GM10248 (cell line): ENCODE data around the gene GGT7.

Source experiments
- CTCF ChIA-PET: fragments of 300-600 bp; sonication (Branson Sonifier 250); formaldehyde crosslinking; extraction: SDS; loops from one replicate; lab custom pipeline; 2021; ENCODE audit warnings: antibody characterized with exemption; lab: Yijun Ruan, JAX
- POLR2A ChIA-PET: fragments of 350-650 bp; sonication (Branson Sonifier 250); formaldehyde crosslinking; extraction: SDS; loops from one replicate; lab custom pipeline; 2020; ENCODE audit warnings: antibody characterized with exemption; lab: Yijun Ruan, JAX
- DNase-seq: peaks from one replicate; pipeline ENCODE4 v3.0.0; 2012; ENCODE audit errors: extremely low spot score
- TF ChIP-seq, protein P1 (sequence below): IDR thresholded peaks from 2 replicates; pipeline ENCODE4 v1.5.1; 2012; ENCODE audit warnings: mild to moderate bottlenecking, low read depth; ENCODE audit errors: extremely low read depth, missing control alignments, control extremely low read depth

GGT7 gene

GRCh38 chr20:34875642-34876405 is 3.2 kb upstream of the GGT7 start:
- TF ChIP-seq, protein P1, sequence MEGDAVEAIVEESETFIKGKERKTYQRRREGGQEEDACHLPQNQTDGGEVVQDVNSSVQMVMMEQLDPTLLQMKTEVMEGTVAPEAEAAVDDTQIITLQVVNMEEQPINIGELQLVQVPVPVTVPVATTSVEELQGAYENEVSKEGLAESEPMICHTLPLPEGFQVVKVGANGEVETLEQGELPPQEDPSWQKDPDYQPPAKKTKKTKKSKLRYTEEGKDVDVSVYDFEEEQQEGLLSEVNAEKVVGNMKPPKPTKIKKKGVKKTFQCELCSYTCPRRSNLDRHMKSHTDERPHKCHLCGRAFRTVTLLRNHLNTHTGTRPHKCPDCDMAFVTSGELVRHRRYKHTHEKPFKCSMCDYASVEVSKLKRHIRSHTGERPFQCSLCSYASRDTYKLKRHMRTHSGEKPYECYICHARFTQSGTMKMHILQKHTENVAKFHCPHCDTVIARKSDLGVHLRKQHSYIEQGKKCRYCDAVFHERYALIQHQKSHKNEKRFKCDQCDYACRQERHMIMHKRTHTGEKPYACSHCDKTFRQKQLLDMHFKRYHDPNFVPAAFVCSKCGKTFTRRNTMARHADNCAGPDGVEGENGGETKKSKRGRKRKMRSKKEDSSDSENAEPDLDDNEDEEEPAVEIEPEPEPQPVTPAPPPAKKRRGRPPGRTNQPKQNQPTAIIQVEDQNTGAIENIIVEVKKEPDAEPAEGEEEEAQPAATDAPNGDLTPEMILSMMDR = no peak
- DNase-seq = no peak
- POLR2A ChIA-PET = interaction anchor here (0.7 kb wide), 1 partner anchor 217 kb away, joined by 5 read pairs; the partner anchor contains the start of gene TRPC4AP
- CTCF ChIA-PET = interaction anchor here (0.9 to 5.2 kb wide), 17 partner anchors 8 to 395 kb away, joined by 3 to 55 read pairs (median 7); partner anchors contain the start of genes GSS, MYH7B and TRPC4AP

DNA sequence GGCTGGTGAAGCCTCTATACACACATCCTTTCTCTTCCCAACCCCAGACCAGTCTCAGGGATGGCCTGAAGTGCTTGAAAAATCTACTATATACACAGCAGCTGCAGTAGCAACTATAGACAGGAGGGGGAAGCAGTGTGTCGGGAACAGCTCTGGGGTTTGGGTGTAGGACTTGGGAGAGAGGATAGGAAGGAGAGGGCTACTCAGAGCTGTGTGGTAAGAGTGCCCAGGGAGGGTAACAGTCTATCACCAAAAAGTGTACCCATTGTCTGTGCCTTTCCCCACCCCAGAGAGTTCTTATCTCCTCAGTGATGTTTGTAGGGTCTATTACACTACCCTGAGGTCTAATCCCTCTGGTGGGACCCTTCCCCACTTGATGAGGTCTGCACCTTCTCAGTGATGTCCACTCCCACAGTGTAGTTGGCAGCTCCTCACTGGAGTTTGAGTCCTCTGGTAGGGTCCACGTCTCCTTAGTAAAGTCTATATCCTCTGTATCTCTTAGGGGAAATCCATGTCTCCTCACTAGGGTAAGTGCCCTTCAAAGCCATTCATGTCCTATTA is 1.5 kb upstream of the GGT7 start:
- DNase-seq = peak; percentile 62
- ChIA-PET POLR2A (interaction anchor here (1.1 to 1.3 kb wide), 2 partner anchors 82 to 93 kb away, joined by 3 to 4 read pairs; partner anchors contain the start of genes GSS and MYH7B), CTCF (interaction anchor here (0.6 to 5.2 kb wide), 36 partner anchors 10 to 561 kb away, joined by 3 to 55 read pairs (median 4); partner anchors contain the start of genes EDEM2, GSS, MYH7B and TRPC4AP)
- TF ChIP-seq, protein P1 = peak; percentile 85

DNA sequence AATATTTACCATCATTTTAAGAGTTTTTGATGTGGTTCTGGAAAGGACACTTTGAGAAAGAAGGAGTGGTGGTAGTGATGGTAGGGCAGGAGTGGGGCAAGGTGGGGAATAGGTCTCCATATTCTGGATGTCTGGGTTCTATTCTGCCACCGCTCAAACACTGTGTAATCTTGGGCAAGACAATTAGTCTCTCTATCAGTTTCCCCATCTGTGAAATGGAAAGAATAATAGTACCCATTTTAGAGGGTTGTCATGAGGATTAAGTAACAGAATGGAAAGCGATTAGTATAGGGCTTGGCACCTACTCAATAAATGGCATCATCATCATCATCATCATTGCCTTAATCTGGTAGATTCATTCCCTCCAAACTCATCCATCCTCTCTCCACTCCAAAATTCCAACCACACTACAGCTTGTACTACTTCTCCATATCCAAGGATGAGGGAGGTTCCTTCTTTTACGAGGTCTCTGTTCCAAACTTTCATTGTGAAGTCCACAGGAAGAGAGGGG is 982 bp upstream of the GGT7 start:
- POLR2A ChIA-PET = interaction anchor here (1.1 to 1.3 kb wide), 2 partner anchors 82 to 94 kb away, joined by 3 to 4 read pairs; partner anchors contain the start of genes GSS and MYH7B
- no peak for DNase-seq
- CTCF ChIA-PET = interaction anchor here (0.6 to 5.2 kb wide), 37 partner anchors 10 to 560 kb away, joined by 3 to 55 read pairs (median 4); partner anchors contain the start of genes EDEM2, GSS, MYH7B and TRPC4AP
- TF ChIP-seq, protein P1 = no peak

DNA sequence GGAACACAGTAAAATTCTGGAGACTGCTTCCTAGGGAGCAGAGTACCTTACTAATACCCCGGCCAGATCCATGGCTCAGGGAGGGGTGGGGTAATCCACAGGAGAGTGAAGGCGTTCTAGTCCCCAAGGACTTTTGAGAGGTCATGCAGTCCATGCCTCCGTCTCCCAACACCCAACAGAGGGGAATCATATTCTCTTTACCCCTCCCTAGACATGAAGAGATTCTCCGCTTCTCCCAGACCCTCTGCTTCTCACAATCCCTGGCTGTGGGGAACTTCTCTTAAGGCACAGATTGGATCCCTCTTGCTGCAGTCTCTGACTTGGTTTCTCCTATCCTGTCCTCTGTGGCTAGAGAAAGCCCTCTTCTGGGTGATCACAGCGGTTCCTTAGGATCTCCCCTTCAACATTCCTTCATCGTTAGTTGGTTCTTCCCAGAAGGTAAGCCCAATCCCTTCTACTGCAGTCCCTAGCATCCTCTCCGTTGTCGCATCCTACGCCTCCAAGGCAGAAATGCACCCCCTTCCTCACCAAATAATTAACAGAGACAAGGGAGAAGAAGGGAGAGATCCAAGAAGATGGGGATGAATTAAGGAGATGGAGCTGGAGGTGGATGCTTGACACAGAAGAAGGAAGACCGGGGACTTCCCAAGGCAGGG is 562 bp downstream of the GGT7 start:
- TF ChIP-seq, protein P1 = no peak
- ChIA-PET POLR2A (no interaction called here), CTCF (interaction anchor here (0.8 to 5.2 kb wide), 15 partner anchors 9 to 559 kb away, joined by 3 to 55 read pairs (median 4); partner anchors contain the start of genes GSS, MYH7B and TRPC4AP)
- no peak for DNase-seq

- ChIA-PET CTCF (no interaction called here), POLR2A (no interaction called here)
- no peak for DNase-seq
- TF ChIP-seq, protein P1 = no peak
These were observed 1.2 kb downstream of the GGT7 start for GRCh38 chr20:34871320-34871926.

- TF ChIP-seq, protein P1 = no peak
- CTCF ChIA-PET = interaction anchor here (6.9 kb wide), 1 partner anchor 9 kb away, joined by 37 read pairs; the partner anchor contains the start of gene GGT7
These were observed 8.4 kb downstream of the GGT7 start for GRCh38 chr20:34864216-34864615.

More at GRCh38 chr20:34864216-34864615, 8.4 kb downstream of the GGT7 start:
- DNase-seq = no peak
- POLR2A ChIA-PET = no interaction called here
